ENCODE results near the gene HHIPL1.
"Not testable (repeated sequence)": the region's sequence is repeated elsewhere in the genome, so short reads cannot be mapped to it uniquely, and the experiment has no call there.

DNA sequence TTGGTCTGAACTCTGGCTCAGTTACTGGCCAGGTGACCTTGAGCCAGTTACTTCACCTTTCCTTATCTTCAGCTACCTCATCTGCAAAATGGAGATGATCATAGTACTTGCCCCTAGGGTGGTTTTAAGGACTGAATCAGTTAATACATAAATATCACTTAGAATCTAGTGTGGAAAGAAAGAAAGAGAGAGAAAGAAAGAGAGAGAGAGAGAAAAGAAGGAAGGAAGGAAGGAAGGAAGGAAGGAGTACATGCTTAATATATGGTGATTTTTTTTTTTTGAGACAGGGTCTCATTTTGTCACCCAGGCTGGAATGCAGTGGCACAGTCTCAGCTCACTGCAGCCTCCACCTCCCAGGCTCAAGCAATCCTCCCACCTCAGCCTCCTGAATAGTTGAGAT, 16.3 kb downstream of the HHIPL1 start:
- not testable (repeated sequence) for TF ChIP-seq POLR2A (IDR thresholded peaks at IDR 0.05; ENCODE audit: low read length); ZC3H11A (IDR thresholded peaks at IDR 0.05); CEBPB (IDR thresholded peaks at IDR 0.05); RNF2 (IDR thresholded peaks at IDR 0.05; ENCODE audit: borderline replicate concordance, low read depth)
- TF ChIP-seq, protein P1, sequence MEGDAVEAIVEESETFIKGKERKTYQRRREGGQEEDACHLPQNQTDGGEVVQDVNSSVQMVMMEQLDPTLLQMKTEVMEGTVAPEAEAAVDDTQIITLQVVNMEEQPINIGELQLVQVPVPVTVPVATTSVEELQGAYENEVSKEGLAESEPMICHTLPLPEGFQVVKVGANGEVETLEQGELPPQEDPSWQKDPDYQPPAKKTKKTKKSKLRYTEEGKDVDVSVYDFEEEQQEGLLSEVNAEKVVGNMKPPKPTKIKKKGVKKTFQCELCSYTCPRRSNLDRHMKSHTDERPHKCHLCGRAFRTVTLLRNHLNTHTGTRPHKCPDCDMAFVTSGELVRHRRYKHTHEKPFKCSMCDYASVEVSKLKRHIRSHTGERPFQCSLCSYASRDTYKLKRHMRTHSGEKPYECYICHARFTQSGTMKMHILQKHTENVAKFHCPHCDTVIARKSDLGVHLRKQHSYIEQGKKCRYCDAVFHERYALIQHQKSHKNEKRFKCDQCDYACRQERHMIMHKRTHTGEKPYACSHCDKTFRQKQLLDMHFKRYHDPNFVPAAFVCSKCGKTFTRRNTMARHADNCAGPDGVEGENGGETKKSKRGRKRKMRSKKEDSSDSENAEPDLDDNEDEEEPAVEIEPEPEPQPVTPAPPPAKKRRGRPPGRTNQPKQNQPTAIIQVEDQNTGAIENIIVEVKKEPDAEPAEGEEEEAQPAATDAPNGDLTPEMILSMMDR (IDR thresholded peaks at IDR 0.05) = not testable (repeated sequence)
- TF ChIP-seq, protein P2, sequence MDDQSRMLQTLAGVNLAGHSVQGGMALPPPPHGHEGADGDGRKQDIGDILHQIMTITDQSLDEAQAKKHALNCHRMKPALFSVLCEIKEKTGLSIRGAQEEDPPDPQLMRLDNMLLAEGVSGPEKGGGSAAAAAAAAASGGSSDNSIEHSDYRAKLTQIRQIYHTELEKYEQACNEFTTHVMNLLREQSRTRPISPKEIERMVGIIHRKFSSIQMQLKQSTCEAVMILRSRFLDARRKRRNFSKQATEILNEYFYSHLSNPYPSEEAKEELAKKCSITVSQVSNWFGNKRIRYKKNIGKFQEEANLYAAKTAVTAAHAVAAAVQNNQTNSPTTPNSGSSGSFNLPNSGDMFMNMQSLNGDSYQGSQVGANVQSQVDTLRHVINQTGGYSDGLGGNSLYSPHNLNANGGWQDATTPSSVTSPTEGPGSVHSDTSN (IDR thresholded peaks at IDR 0.05) = not testable (repeated sequence)
- TF ChIP-seq, protein P3, sequence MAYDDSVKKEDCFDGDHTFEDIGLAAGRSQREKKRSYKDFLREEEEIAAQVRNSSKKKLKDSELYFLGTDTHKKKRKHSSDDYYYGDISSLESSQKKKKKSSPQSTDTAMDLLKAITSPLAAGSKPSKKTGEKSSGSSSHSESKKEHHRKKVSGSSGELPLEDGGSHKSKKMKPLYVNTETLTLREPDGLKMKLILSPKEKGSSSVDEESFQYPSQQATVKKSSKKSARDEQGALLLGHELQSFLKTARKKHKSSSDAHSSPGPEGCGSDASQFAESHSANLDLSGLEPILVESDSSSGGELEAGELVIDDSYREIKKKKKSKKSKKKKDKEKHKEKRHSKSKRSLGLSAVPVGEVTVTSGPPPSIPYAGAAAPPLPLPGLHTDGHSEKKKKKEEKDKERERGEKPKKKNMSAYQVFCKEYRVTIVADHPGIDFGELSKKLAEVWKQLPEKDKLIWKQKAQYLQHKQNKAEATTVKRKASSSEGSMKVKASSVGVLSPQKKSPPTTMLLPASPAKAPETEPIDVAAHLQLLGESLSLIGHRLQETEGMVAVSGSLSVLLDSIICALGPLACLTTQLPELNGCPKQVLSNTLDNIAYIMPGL (CRISPR knock-in tag; IDR thresholded peaks at IDR 0.05; ENCODE audit: borderline replicate concordance) = not testable (repeated sequence)
